Astrocyte (in vitro differentiated cells and primary cell): ENCODE data around the gene ANK3. TPM values are rescaled to one million over a fixed set of nuclear protein-coding genes. Genes with fewer than 3 reads are reported as not detected.

Source experiments
- DNase-seq: peaks from one replicate; pipeline ENCODE4 v3.0.0-alpha.2; 2010; ENCODE audit warnings: low read depth
- FAIRE-seq: peaks from 2 replicates; lab custom pipeline; 2011; peaks lifted over from hg19 to GRCh38; lab: Jason Lieb, UNC
- H2AFZ ChIP-seq: 2 replicates; pipeline ENCODE4 v1.6.0; 2012; ENCODE audit warnings: low read depth, low read length, inconsistent platforms
- H3K27ac ChIP-seq: 2 replicates; pipeline ENCODE4 v1.5.1; 2011; ENCODE audit warnings: low read depth, low read length, inconsistent platforms
- H3K27me3 ChIP-seq: 2 replicates; pipeline ENCODE4 v1.6.0; 2011; ENCODE audit warnings: low read length, inconsistent platforms; ENCODE audit not compliant: insufficient read depth
- H3K36me3 ChIP-seq: 2 replicates; pipeline ENCODE4 v1.5.1; 2011; ENCODE audit warnings: low read length, inconsistent platforms; ENCODE audit not compliant: insufficient read depth
- H3K4me1 ChIP-seq: 2 replicates; pipeline ENCODE4 v1.5.1; 2011; ENCODE audit warnings: low read length, inconsistent platforms; ENCODE audit not compliant: insufficient read depth
- H3K4me2 ChIP-seq: 2 replicates; pipeline ENCODE4 v1.6.0; 2012; ENCODE audit warnings: low read length, inconsistent platforms
- H3K4me3 ChIP-seq: 2 replicates; pipeline ENCODE4 v1.5.1; 2011; ENCODE audit warnings: low read depth, mild to moderate bottlenecking, low read length, inconsistent platforms; ENCODE audit not compliant: insufficient read depth
- H3K79me2 ChIP-seq: 2 replicates; pipeline ENCODE4 v1.6.0; 2012; ENCODE audit warnings: mild to moderate bottlenecking, low read length, inconsistent platforms; ENCODE audit not compliant: insufficient read depth
- H3K9ac ChIP-seq: 2 replicates; pipeline ENCODE4 v1.6.0; 2012; ENCODE audit warnings: mild to moderate bottlenecking, low read length, inconsistent platforms
- H3K9me3 ChIP-seq: 2 replicates; pipeline ENCODE4 v1.5.1; 2012; ENCODE audit warnings: low read depth, mild to moderate bottlenecking, low read length, inconsistent platforms; ENCODE audit not compliant: insufficient read depth
- H4K20me1 ChIP-seq: 2 replicates; pipeline ENCODE4 v1.6.0; 2012; ENCODE audit warnings: low read length, inconsistent platforms; ENCODE audit not compliant: insufficient read depth
- H3K27ac Mint-ChIP-seq: one replicate; pipeline ENCODE4 v1.8.0; 2021; ENCODE audit warnings: mild to moderate bottlenecking, mixed read lengths; ENCODE audit not compliant: unreplicated experiment
- H3K27me3 Mint-ChIP-seq: one replicate; pipeline ENCODE4 v1.8.0; 2021; ENCODE audit warnings: low read depth, mixed read lengths; ENCODE audit not compliant: unreplicated experiment
- H3K36me3 Mint-ChIP-seq: one replicate; pipeline ENCODE4 v1.8.0; 2021; ENCODE audit warnings: low read depth, mixed read lengths; ENCODE audit not compliant: unreplicated experiment
- H3K4me1 Mint-ChIP-seq: one replicate; pipeline ENCODE4 v1.8.0; 2021; ENCODE audit warnings: low read depth, mixed read lengths; ENCODE audit not compliant: unreplicated experiment
- H3K4me3 Mint-ChIP-seq: one replicate; pipeline ENCODE4 v1.8.0; 2021; ENCODE audit warnings: mild to moderate bottlenecking, moderate library complexity, mixed read lengths; ENCODE audit not compliant: unreplicated experiment
- H3K9me3 Mint-ChIP-seq: one replicate; pipeline ENCODE4 v1.8.0; 2021; ENCODE audit warnings: mild to moderate bottlenecking, mixed read lengths; ENCODE audit not compliant: unreplicated experiment
- CTCF ChIP-seq: IDR thresholded peaks from 2 replicates; pipeline ENCODE4 v1.5.1; 2011; ENCODE audit warnings: low read depth, mild to moderate bottlenecking, inconsistent platforms, low read length, moderate library complexity; ENCODE audit not compliant: insufficient read depth
- EZH2 ChIP-seq: IDR thresholded peaks from 2 replicates; pipeline ENCODE4 v1.6.1; 2012; ENCODE audit warnings: mild to moderate bottlenecking, low read length, inconsistent platforms; ENCODE audit not compliant: insufficient read depth
- total RNA-seq: library from RNA; stranded (reverse); gene quantifications from 2 replicates; pipeline ENCODE4 v1.2.1, GENCODE V29; 2021

The ANK3 gene
- total RNA-seq, 1 donor from 2014 or later, result 21.1 TPM

DNA sequence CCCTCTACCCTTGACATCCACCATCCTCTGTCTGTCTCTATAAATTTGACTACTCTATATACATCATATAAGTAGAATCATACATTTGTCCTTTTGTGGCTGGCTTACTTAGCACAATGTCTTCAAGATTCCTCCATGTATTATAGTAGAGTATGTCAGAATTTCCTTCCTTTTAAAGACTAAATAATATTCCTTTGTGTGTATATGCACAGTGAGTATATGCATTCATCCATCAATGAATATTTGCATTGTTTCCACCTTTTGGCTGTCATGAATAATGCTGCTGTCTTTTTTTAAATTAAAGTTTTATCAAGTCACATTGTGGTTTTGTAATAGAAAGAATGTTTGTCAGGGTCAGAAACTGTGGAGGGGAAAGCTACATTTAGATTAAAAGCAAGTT is 195.3 kb downstream of the ANK3 start:
- no peak for FAIRE-seq
- Mint-ChIP-seq H3K4me1 (peaks cover 13% of the 10 kb centered on the region), H3K4me3 (no peak overlapping the region), H3K9me3 (no peaks in the 10 kb centered on the region), H3K27me3 (no peaks in the 10 kb centered on the region), H3K27ac (no peak overlapping the region), H3K36me3 (peaks cover 4% of the 10 kb centered on the region)
- DNase-seq, result no peak
- Histone ChIP-seq H3K9me3 (no peaks in the 10 kb centered on the region), H4K20me1 (no peaks in the 10 kb centered on the region), H3K27ac (no peak overlapping the region), H3K9ac (no peak overlapping the region), H3K4me3 (no peak overlapping the region), H3K4me1 (no peaks in the 10 kb centered on the region), H3K36me3 (no peaks in the 10 kb centered on the region), H3K4me2 (no peak overlapping the region), H2AFZ (no peak overlapping the region), H3K27me3 (no peaks in the 10 kb centered on the region), H3K79me2 (no peaks in the 10 kb centered on the region)
- TF ChIP-seq CTCF (no peak), EZH2 (no peak)

DNA sequence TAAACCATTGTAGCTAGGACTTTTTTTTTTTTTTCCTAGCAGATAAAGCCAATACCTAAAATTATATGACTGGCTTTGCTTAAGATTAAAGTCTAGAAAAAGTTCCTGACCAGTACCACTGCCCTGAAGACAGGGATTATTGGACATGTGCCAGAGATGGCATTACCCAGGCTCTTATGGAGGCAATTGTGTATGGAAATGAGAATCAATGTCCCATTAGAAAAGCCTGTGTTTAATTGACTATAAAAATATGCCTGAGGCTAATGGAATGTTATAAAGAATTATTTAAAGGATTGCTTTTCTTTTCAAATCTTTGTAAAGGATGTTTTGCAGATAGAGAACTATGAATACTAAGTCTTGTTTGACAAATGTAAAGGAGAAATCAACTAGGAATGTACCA is 196.7 kb downstream of the ANK3 start:
- no peaks in the 10 kb centered on the region for H3K27me3 ChIP-seq
- H3K4me1 ChIP-seq, result no peaks in the 10 kb centered on the region
- Mint-ChIP-seq H3K27me3 (no peaks in the 10 kb centered on the region), H3K4me1 (peaks cover 13% of the 10 kb centered on the region), H3K27ac (no peak overlapping the region), H3K9me3 (no peaks in the 10 kb centered on the region), H3K36me3 (peaks cover 4% of the 10 kb centered on the region), H3K4me3 (no peak overlapping the region)
- H3K36me3 ChIP-seq, result no peaks in the 10 kb centered on the region
- DNase-seq (no peak), FAIRE-seq (no peak)
- H3K9me3 ChIP-seq, result no peaks in the 10 kb centered on the region
- no peak overlapping the region for H3K4me2 ChIP-seq
- no peak overlapping the region for H3K4me3 ChIP-seq
- H4K20me1 ChIP-seq, result no peaks in the 10 kb centered on the region
- H2AFZ ChIP-seq, result no peak overlapping the region
- no peak for TF ChIP-seq CTCF
- TF ChIP-seq EZH2, result no peak
- H3K27ac ChIP-seq, result no peak overlapping the region
- no peak overlapping the region for H3K9ac ChIP-seq
- H3K79me2 ChIP-seq, result no peaks in the 10 kb centered on the region

DNA sequence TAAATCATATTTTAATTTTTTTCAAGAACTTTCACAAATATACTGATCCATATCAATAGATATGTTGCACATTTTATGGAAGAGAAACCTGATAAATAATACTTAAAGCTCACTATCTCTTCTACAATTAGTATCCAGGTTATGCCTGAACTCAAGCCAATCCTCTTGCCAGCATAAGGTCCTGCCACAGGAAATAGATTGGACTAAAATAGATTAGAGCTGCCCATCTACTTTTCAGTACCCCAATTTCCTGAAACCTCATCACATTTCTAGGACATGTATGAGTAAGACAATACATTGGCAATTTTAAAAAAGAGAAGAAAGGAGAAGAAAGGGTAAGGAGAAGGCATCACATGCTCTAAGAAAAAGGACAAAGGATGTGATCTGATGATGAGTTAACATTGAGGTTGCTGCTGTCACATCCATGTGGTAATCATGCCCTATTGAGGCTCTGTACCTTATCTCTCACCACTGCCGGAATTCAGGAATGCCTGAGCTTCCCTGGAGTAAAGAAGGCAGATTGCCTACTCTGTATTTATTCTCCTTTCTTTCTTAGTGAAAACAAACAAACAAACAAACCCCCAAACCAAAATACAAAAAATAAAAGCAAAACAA is 199.7 kb downstream of the ANK3 start:
- no peak overlapping the region for H3K27ac Mint-ChIP-seq
- no peak for TF ChIP-seq EZH2
- no peak for TF ChIP-seq CTCF
- H3K4me2 ChIP-seq, result no peak overlapping the region
- H3K9ac ChIP-seq, result no peak overlapping the region
- no peaks in the 10 kb centered on the region for H3K27me3 ChIP-seq
- H3K4me1 ChIP-seq, result no peaks in the 10 kb centered on the region
- no peaks in the 10 kb centered on the region for H4K20me1 ChIP-seq
- H3K4me3 ChIP-seq, result no peak overlapping the region
- H2AFZ ChIP-seq, result no peak overlapping the region
- DNase-seq (no peak), FAIRE-seq (peak; percentile 45)
- no peaks in the 10 kb centered on the region for H3K27me3 Mint-ChIP-seq
- H3K36me3 ChIP-seq, result no peaks in the 10 kb centered on the region
- H3K27ac ChIP-seq, result no peak overlapping the region
- H3K36me3 Mint-ChIP-seq, result peaks cover 7% of the 10 kb centered on the region
- H3K79me2 ChIP-seq, result no peaks in the 10 kb centered on the region
- no peaks in the 10 kb centered on the region for H3K9me3 ChIP-seq
- no peaks in the 10 kb centered on the region for H3K4me1 Mint-ChIP-seq
- no peak overlapping the region for H3K4me3 Mint-ChIP-seq
- no peaks in the 10 kb centered on the region for H3K9me3 Mint-ChIP-seq
